Mucosa of rectum (tissue), 2 donors: ENCODE results near the gene PACSIN1.

ENCODE experiments used
- H3K27ac ChIP-seq, 2 donors: one replicate each; pipeline ENCODE4 v1.7.0; 2013; ENCODE audit warnings: inconsistent platforms in 2 of 2, low read depth in 2 of 2, low read length in 2 of 2
- H3K27me3 ChIP-seq, 2 donors: one replicate each; pipeline ENCODE4 v1.7.0; 2013; ENCODE audit warnings: low read length in 2 of 2; ENCODE audit not compliant: control insufficient read depth in 2 of 2, insufficient read depth in 2 of 2
- H3K36me3 ChIP-seq, 2 donors: one replicate each; pipeline ENCODE4 v1.7.0; 2013; ENCODE audit warnings: low read length in 2 of 2; ENCODE audit not compliant: control insufficient read depth in 2 of 2, insufficient read depth in 2 of 2
- H3K4me1 ChIP-seq, 2 donors: one replicate each; pipeline ENCODE4 v1.7.0; 2013; ENCODE audit warnings: low read length in 2 of 2, mild to moderate bottlenecking in 1 of 2; ENCODE audit not compliant: control insufficient read depth in 2 of 2, insufficient read depth in 2 of 2
- H3K4me3 ChIP-seq, 2 donors: one replicate each; pipeline ENCODE4 v1.7.0; 2013; ENCODE audit warnings: low read length in 2 of 2
- H3K9ac ChIP-seq, 2 donors: one replicate each; pipeline ENCODE4 v1.7.0; 2013; ENCODE audit warnings: low read length in 2 of 2, low read depth in 1 of 2, mild to moderate bottlenecking in 1 of 2
- H3K9me3 ChIP-seq, 2 donors: one replicate each; pipeline ENCODE4 v1.7.0; 2013; ENCODE audit warnings: low read length in 2 of 2; ENCODE audit not compliant: control insufficient read depth in 2 of 2
- donor health status: healthy.
- donor health status: Normal muscosa, but diverticular disease.

PACSIN1 gene

GRCh38 chr6:34457742-34458735 is 7.8 kb upstream of the PACSIN1 start:
- H3K9me3 ChIP-seq, result no peaks in the 10 kb centered on the region
- H3K27ac ChIP-seq, result no peak overlapping the region
- H3K36me3 ChIP-seq, result no peaks in the 10 kb centered on the region
- no peak overlapping the region for H3K4me3 ChIP-seq
- no peaks in the 10 kb centered on the region for H3K4me1 ChIP-seq
- no peaks in the 10 kb centered on the region for H3K27me3 ChIP-seq
- H3K9ac ChIP-seq, result no peak overlapping the region

- Histone ChIP-seq H3K27me3 (peaks cover 0 to 11% of the 10 kb centered on the region in 2 donors), H3K36me3 (no peaks in the 10 kb centered on the region), H3K27ac (no peak overlapping the region), H3K4me1 (no peaks in the 10 kb centered on the region), H3K4me3 (no peak overlapping the region), H3K9ac (no peak overlapping the region), H3K9me3 (no peaks in the 10 kb centered on the region)
Measured at GRCh38 chr6:34459899-34460593, 5.8 kb upstream of the PACSIN1 start.

GRCh38 chr6:34460796-34461507 is 4.9 kb upstream of the PACSIN1 start:
- Histone ChIP-seq H3K4me1 (peaks cover 3% of the 10 kb centered on the region in 2 donors), H3K9me3 (no peaks in the 10 kb centered on the region), H3K9ac (no peak overlapping the region), H3K36me3 (no peaks in the 10 kb centered on the region), H3K4me3 (no peak overlapping the region), H3K27ac (no peak overlapping the region), H3K27me3 (peaks cover 7 to 15% of the 10 kb centered on the region in 2 donors)

- H3K4me3 ChIP-seq, result no peak overlapping the region
- peaks cover 3 to 4% of the 10 kb centered on the region in 2 donors for H3K4me1 ChIP-seq
- H3K27ac ChIP-seq, result no peak overlapping the region
- peaks cover 14 to 15% of the 10 kb centered on the region in 2 donors for H3K27me3 ChIP-seq
- H3K36me3 ChIP-seq, result no peaks in the 10 kb centered on the region
- no peak overlapping the region for H3K9ac ChIP-seq
- no peaks in the 10 kb centered on the region for H3K9me3 ChIP-seq
Measured at GRCh38 chr6:34462010-34462409, 3.9 kb upstream of the PACSIN1 start.

GRCh38 chr6:34462551-34462971 is 3.3 kb upstream of the PACSIN1 start:
- Histone ChIP-seq H3K27ac (no peak overlapping the region), H3K9me3 (no peaks in the 10 kb centered on the region), H3K9ac (no peak overlapping the region), H3K27me3 (peaks cover 14 to 15% of the 10 kb centered on the region in 2 donors), H3K36me3 (no peaks in the 10 kb centered on the region), H3K4me3 (no peak overlapping the region), H3K4me1 (peaks cover 3 to 4% of the 10 kb centered on the region in 2 donors)

- no peak overlapping the region for H3K27ac ChIP-seq
Measured at GRCh38 chr6:34463299-34463698, 2.6 kb upstream of the PACSIN1 start.

GRCh38 chr6:34463849-34464248 is 2.0 kb upstream of the PACSIN1 start:
- H3K36me3 ChIP-seq, result no peaks in the 10 kb centered on the region
- H3K4me3 ChIP-seq, result no peak overlapping the region
- H3K9me3 ChIP-seq, result no peaks in the 10 kb centered on the region
- peaks cover 3 to 4% of the 10 kb centered on the region in 2 donors for H3K4me1 ChIP-seq
- H3K27ac ChIP-seq, result no peak overlapping the region
- H3K9ac ChIP-seq, result no peak overlapping the region
- H3K27me3 ChIP-seq, result peaks cover 14 to 15% of the 10 kb centered on the region in 2 donors

More at GRCh38 chr6:34463299-34463698, 2.6 kb upstream of the PACSIN1 start:
- Histone ChIP-seq H3K27me3 (peaks cover 14 to 15% of the 10 kb centered on the region in 2 donors), H3K4me1 (peaks cover 3 to 4% of the 10 kb centered on the region in 2 donors), H3K4me3 (no peak overlapping the region), H3K9me3 (no peaks in the 10 kb centered on the region), H3K9ac (no peak overlapping the region), H3K36me3 (no peaks in the 10 kb centered on the region)

GRCh38 chr6:34466242-34467185 is 638 bp downstream of the PACSIN1 start:
- no peaks in the 10 kb centered on the region for H3K36me3 ChIP-seq
- H3K27ac ChIP-seq, result no peak overlapping the region
- H3K4me1 ChIP-seq, result peaks cover 3 to 4% of the 10 kb centered on the region in 2 donors
- no peak overlapping the region for H3K9ac ChIP-seq
- peaks cover 14 to 17% of the 10 kb centered on the region in 2 donors for H3K27me3 ChIP-seq
- no peaks in the 10 kb centered on the region for H3K9me3 ChIP-seq
- H3K4me3 ChIP-seq, result no peak overlapping the region

GRCh38 chr6:34468378-34468892 is 2.6 kb downstream of the PACSIN1 start:
- no peaks in the 10 kb centered on the region for H3K9me3 ChIP-seq
- H3K4me3 ChIP-seq, result no peak overlapping the region
- H3K27me3 ChIP-seq, result peaks cover 14% of the 10 kb centered on the region in 2 donors
- no peak overlapping the region for H3K27ac ChIP-seq
- H3K4me1 ChIP-seq, result peaks cover 3 to 4% of the 10 kb centered on the region in 2 donors
- no peaks in the 10 kb centered on the region for H3K36me3 ChIP-seq
- no peak overlapping the region for H3K9ac ChIP-seq
